Measurements from ENCODE around the gene ABTB2. TPM values are rescaled to one million over a fixed set of nuclear protein-coding genes. Genes with fewer than 3 reads are reported as not detected.

Gene ABTB2
- total and polyA plus RNA-seq, 9 of the 15 experiments (the other 6 are each of a cell fraction or from before 2014, with no cell fraction given) = 0.03 to 0.18 (median 0.12) TPM; not detected in 2

GRCh38 chr11:34358728-34359547 is 1.1 kb upstream of the ABTB2 start:
- H2AFZ ChIP-seq (ENCODE audit: low read depth, low read length) = peak overlapping the region; percentile 87
- H4K20me1 ChIP-seq (replicated peaks; ENCODE audit: control insufficient read depth, insufficient read depth, low read length) = peaks cover 6% of the 10 kb centered on the region; the same call in 1 of the 2 replicates
- intact Hi-C loops (cut with micrococcal nuclease) (loop anchor here (1.0 to 10.0 kb wide), 7 partner anchors 110 to 551 kb away; no protein-coding TSS in a partner anchor), in situ Hi-C loops (cut with MboI) (loop anchor here (5.0 to 10.0 kb wide), 2 partner anchors 182 to 364 kb away; no protein-coding TSS in a partner anchor)
- DNase-seq (ENCODE audit: extremely low read depth in 1 of 4, low spot score in 3 of 4) (peak; percentile 57 to 80 (median 60)), FAIRE-seq (peak; percentile 78), ATAC-seq (peak; percentile 69)
- 2% methylated on average over 33 of the region's 39 CpGs for WGBS (ENCODE audit: insufficient coverage, low coverage, missing lambda C conversion rate)
- H3K27me3 ChIP-seq (ENCODE audit: control insufficient read depth in 2 of 2, insufficient read depth in 2 of 2, low read length in 2 of 2) = peaks cover 17 to 23% of the 10 kb centered on the region in 2 experiments
- no peaks in the 10 kb centered on the region for H3K9me1 ChIP-seq (ENCODE audit: control insufficient read depth, insufficient read depth, low read length)
- H3K79me2 ChIP-seq (ENCODE audit: control insufficient read depth, insufficient read depth, low read length) = no peaks in the 10 kb centered on the region
- H3K4me2 ChIP-seq (ENCODE audit: insufficient read depth, low read length) = peak overlapping the region; percentile 86
- no TSS peak for BruUV-seq (replicated peaks)
- no peaks in the 10 kb centered on the region for H3K9me3 ChIP-seq (replicated peaks; ENCODE audit: control insufficient read depth, insufficient read depth, low read depth, low read length)
- CTCF ChIA-PET (ENCODE audit: low intra/inter-chr PET ratio) = interaction anchor here (0.6 to 2.9 kb wide), 18 partner anchors 25 to 551 kb away, joined by 3 to 80 read pairs (median 4); no protein-coding TSS in a partner anchor
- H3K4me3 ChIP-seq = peak overlapping the region; percentile 32
- 0 out of 3 replicates have a peak overlapping the region, but pooled peaks have one; percentile 22 for H3K27ac ChIP-seq (ENCODE audit: extremely low read depth, low read depth, low read length)
- peaks cover 9 to 27% of the 10 kb centered on the region in 2 experiments for H3K4me1 ChIP-seq (replicated peaks in 1 of 2; ENCODE audit: control insufficient read depth in 2 of 2, insufficient read depth in 2 of 2, low read length in 2 of 2)
- peak overlapping the region; percentile 33 to 86 for H3K9ac ChIP-seq (ENCODE audit: insufficient read depth in 1 of 2, low read depth in 2 of 2, low read length in 2 of 2)
- POLR2A ChIA-PET = interaction anchor here (0.6 kb wide), 1 partner anchor 273 kb away, joined by 3 read pairs; no protein-coding TSS in a partner anchor
- H3K36me3 ChIP-seq (ENCODE audit: control insufficient read depth, insufficient read depth, low read length) = no peaks in the 10 kb centered on the region
- 0 out of 4 replicates have a peak, but pooled peaks of 1 of the 2 experiments have one; percentile 14 for TF ChIP-seq NRF1 (conservative IDR thresholded peaks at IDR 0.05 in 1 of 2, IDR thresholded peaks at IDR 0.05 in 1 of 2)
- no peak for TF ChIP-seq ZNF24 (IDR thresholded peaks at IDR 0.05)
- TF ChIP-seq ZNF639 (CRISPR knock-in tag; conservative IDR thresholded peaks at IDR 0.05 in 1 of 2, IDR thresholded peaks at IDR 0.05 in 1 of 2) = no peak
- no peak for TF ChIP-seq ETV1 (tag; conservative IDR thresholded peaks at IDR 0.05; ENCODE audit: low read depth)
- peak; percentile 54; the same call in 1 of the 2 replicates for TF ChIP-seq MTA3 (IDR thresholded peaks at IDR 0.05; ENCODE audit: borderline replicate concordance)
- TF ChIP-seq MIER1 (IDR thresholded peaks at IDR 0.05; ENCODE audit: low read depth) = peak; percentile 98
- no peak for TF ChIP-seq RBM39 (optimal IDR thresholded peaks at IDR 0.05; ENCODE audit: low read depth, low read length)
- TF ChIP-seq PHB2 (IDR thresholded peaks at IDR 0.05; ENCODE audit: low read depth) = no peak
- TF ChIP-seq RBM15 (IDR thresholded peaks at IDR 0.05; ENCODE audit: insufficient read depth, low read length) = no peak
- no peak for TF ChIP-seq PPARD (CRISPR knock-in tag; IDR thresholded peaks at IDR 0.05)
- 0 out of 2 replicates have a peak, but pooled peaks have one; percentile 39 for TF ChIP-seq GABPB1 (CRISPR knock-in tag; IDR thresholded peaks at IDR 0.05)
- no peak for TF ChIP-seq PHF21A (IDR thresholded peaks at IDR 0.05; ENCODE audit: borderline replicate concordance, low read depth)
- TF ChIP-seq XRCC5 (IDR thresholded peaks at IDR 0.05; ENCODE audit: low read depth, low read length) = no peak
- TF ChIP-seq CBX3 (IDR thresholded peaks at IDR 0.05; ENCODE audit: borderline replicate concordance in 1 of 2, low read length in 2 of 2) = no peak; a peak in 1 of 3 replicates
- no peak for TF ChIP-seq GABPB2 (CRISPR knock-in tag; conservative IDR thresholded peaks at IDR 0.05)
- TF ChIP-seq ZNF277 (CRISPR knock-in tag; IDR thresholded peaks at IDR 0.05; ENCODE audit: borderline replicate concordance) = no peak
- TF ChIP-seq ZNF175 (CRISPR knock-in tag; IDR thresholded peaks at IDR 0.05; ENCODE audit: low read depth) = no peak

Measured in K562 (cell line).